Mesenchymal stem cell (in vitro differentiated cells and primary cell): ENCODE measurements around the gene CATSPERZ.

Experiments used
- DNase-seq: peaks from one replicate; pipeline ENCODE4 v3.0.0-alpha.2; 2013
- H2AFZ ChIP-seq: one replicate; pipeline ENCODE4 v1.6.1; 2013; ENCODE audit warnings: low read depth, mild to moderate bottlenecking, control low read depth, inconsistent platforms, low read length, moderate library complexity
- H2AK5ac ChIP-seq: 2 replicates; pipeline ENCODE4 v1.6.1; 2013; ENCODE audit warnings: low read length, moderate library complexity, mild to moderate bottlenecking, inconsistent platforms; ENCODE audit not compliant: severe bottlenecking
- H2BK120ac ChIP-seq: one replicate; pipeline ENCODE4 v1.6.1; 2013; ENCODE audit warnings: low read depth, mild to moderate bottlenecking, inconsistent platforms, low read length, moderate library complexity
- H2BK12ac ChIP-seq, 2 experiments: one replicate each; pipeline ENCODE4 v1.6.1; 2013; ENCODE audit warnings: inconsistent platforms in 2 of 2, low read length in 2 of 2, mild to moderate bottlenecking in 2 of 2, moderate library complexity in 2 of 2, control low read depth in 1 of 2
- H2BK15ac ChIP-seq: one replicate; pipeline ENCODE4 v1.6.1; 2013; ENCODE audit warnings: mild to moderate bottlenecking, low read depth, inconsistent platforms; ENCODE audit not compliant: poor library complexity, severe bottlenecking
- H2BK5ac ChIP-seq: 2 replicates; pipeline ENCODE4 v1.6.1; 2013; ENCODE audit warnings: low read depth, mild to moderate bottlenecking, low read length, control low read depth, inconsistent platforms; ENCODE audit not compliant: poor library complexity, severe bottlenecking
- H3K14ac ChIP-seq, 2 experiments: one replicate each; pipeline ENCODE4 v1.6.1; 2013; ENCODE audit warnings: inconsistent platforms in 2 of 2, low read length in 2 of 2, control low read depth in 1 of 2, mild to moderate bottlenecking in 1 of 2, moderate library complexity in 1 of 2
- H3K18ac ChIP-seq, 2 experiments: one replicate each; pipeline ENCODE4 v1.6.1; 2013; ENCODE audit warnings: inconsistent platforms in 2 of 2, low read length in 2 of 2, control low read depth in 1 of 2, low read depth in 1 of 2, mild to moderate bottlenecking in 1 of 2
- H3K23ac ChIP-seq, 2 experiments: one replicate each; pipeline ENCODE4 v1.6.1; 2013; ENCODE audit warnings: inconsistent platforms in 2 of 2, low read length in 2 of 2, mild to moderate bottlenecking in 2 of 2, moderate library complexity in 2 of 2, control low read depth in 1 of 2
- H3K27ac ChIP-seq: 2 replicates; pipeline ENCODE4 v1.5.1; 2013; ENCODE audit warnings: mild to moderate bottlenecking, moderate library complexity, low read length, control low read depth, inconsistent platforms; ENCODE audit not compliant: poor library complexity, severe bottlenecking
- H3K27me3 ChIP-seq, 2 experiments: 2 replicates each; pipeline versions ENCODE4 v1.6.1 to v1.7.0; 2013; ENCODE audit warnings: low read length in 2 of 2, mild to moderate bottlenecking in 2 of 2, moderate library complexity in 2 of 2, control low read depth in 1 of 2, inconsistent platforms in 1 of 2; ENCODE audit not compliant: control insufficient read depth in 1 of 2, insufficient read depth in 1 of 2
- H3K36me3 ChIP-seq, 2 experiments: 2 replicates each; pipeline versions ENCODE4 v1.6.1 to v1.7.0; 2013; ENCODE audit warnings: low read length in 2 of 2, control low read depth in 1 of 2, inconsistent platforms in 1 of 2, low read depth in 1 of 2, mild to moderate bottlenecking in 1 of 2; ENCODE audit not compliant: insufficient read depth in 2 of 2, control insufficient read depth in 1 of 2
- H3K4ac ChIP-seq, 2 experiments: one replicate each; pipeline ENCODE4 v1.6.1; 2013; ENCODE audit warnings: inconsistent platforms in 2 of 2, low read length in 2 of 2, mild to moderate bottlenecking in 2 of 2, moderate library complexity in 2 of 2, control low read depth in 1 of 2, low read depth in 1 of 2
- H3K4me1 ChIP-seq: 2 replicates; pipeline ENCODE4 v1.6.1; 2013; ENCODE audit warnings: low read depth, low read length, control low read depth; ENCODE audit not compliant: control insufficient read depth, insufficient read depth
- H3K4me2 ChIP-seq: 2 replicates; pipeline ENCODE4 v1.6.1; 2013; ENCODE audit warnings: low read length, mild to moderate bottlenecking, inconsistent platforms; ENCODE audit not compliant: poor library complexity, severe bottlenecking
- H3K4me3 ChIP-seq, 2 experiments: 2 replicates each; pipeline versions ENCODE4 v1.5.1 to v1.7.0; 2013; ENCODE audit warnings: low read length in 2 of 2, mild to moderate bottlenecking in 2 of 2, control low read depth in 1 of 2, low read depth in 1 of 2; ENCODE audit not compliant: insufficient read depth in 1 of 2
- H3K79me1 ChIP-seq: replicated peaks from 2 replicates; pipeline ENCODE4 v1.6.1; 2013; ENCODE audit warnings: mild to moderate bottlenecking, control low read depth, low read length, inconsistent platforms; ENCODE audit not compliant: poor library complexity, severe bottlenecking
- H3K9ac ChIP-seq: 2 replicates; pipeline ENCODE4 v1.7.0; 2013; ENCODE audit warnings: mild to moderate bottlenecking, low read length, moderate library complexity
- H3K9me3 ChIP-seq: 2 replicates; pipeline ENCODE4 v1.7.0; 2013; ENCODE audit warnings: mild to moderate bottlenecking, low read length; ENCODE audit not compliant: control insufficient read depth
- H4K8ac ChIP-seq: one replicate; pipeline ENCODE4 v1.6.1; 2013; ENCODE audit warnings: inconsistent platforms, mild to moderate bottlenecking, low read length, moderate library complexity
- H4K91ac ChIP-seq: one replicate; pipeline ENCODE4 v1.6.1; 2013; ENCODE audit warnings: mild to moderate bottlenecking, low read length, inconsistent platforms
- WGBS: methylation state at CpG from one replicate; pipeline ENCODE4 v1.1.7; 2013; ENCODE audit warnings: mixed read lengths; 5-methylcytosine and 5-hydroxymethylcytosine counted together

Gene CATSPERZ

GRCh38 chr11:64351136-64351631 lies 51.0 kb downstream of the CATSPERZ start:
- peaks cover 17% of the 10 kb centered on the region for H3K4me1 ChIP-seq
- H3K23ac ChIP-seq: no peak overlapping the region
- H4K8ac ChIP-seq: no peak overlapping the region
- H2BK12ac ChIP-seq: no peak overlapping the region
- peaks cover 0 to 12% of the 10 kb centered on the region in 2 experiments for H3K27me3 ChIP-seq
- H3K4me2 ChIP-seq: no peak overlapping the region
- H3K14ac ChIP-seq: no peak overlapping the region
- no peak for DNase-seq
- no peak overlapping the region for H2BK120ac ChIP-seq
- no peak overlapping the region for H3K27ac ChIP-seq
- H2AK5ac ChIP-seq: no peak overlapping the region
- no peaks in the 10 kb centered on the region for H3K79me1 ChIP-seq
- H3K9me3 ChIP-seq: no peaks in the 10 kb centered on the region
- no peak overlapping the region for H2BK5ac ChIP-seq
- WGBS: 93% methylated on average over 18 of the region's 18 CpGs
- H4K91ac ChIP-seq: peak overlapping the region; percentile 11
- H3K18ac ChIP-seq: no peak overlapping the region
- H2AFZ ChIP-seq: no peak overlapping the region
- H3K9ac ChIP-seq: no peak overlapping the region
- no peak overlapping the region for H2BK15ac ChIP-seq
- H3K36me3 ChIP-seq: no peaks in the 10 kb centered on the region
- no peak overlapping the region for H3K4me3 ChIP-seq
- no peak overlapping the region for H3K4ac ChIP-seq

- H3K14ac ChIP-seq: no peak overlapping the region
- no peaks in the 10 kb centered on the region for H3K9me3 ChIP-seq
- no peaks in the 10 kb centered on the region for H3K36me3 ChIP-seq
- DNase-seq: no peak
- H4K8ac ChIP-seq: no peak overlapping the region
- no peak overlapping the region for H2AK5ac ChIP-seq
- H3K4ac ChIP-seq: no peak overlapping the region
- peaks cover 24% of the 10 kb centered on the region for H3K4me1 ChIP-seq
- no peak overlapping the region for H3K27ac ChIP-seq
- H2BK12ac ChIP-seq: peak overlapping the region in 1 of 2 experiments; percentile 35
- H4K91ac ChIP-seq: no peak overlapping the region
- H3K4me3 ChIP-seq: no peak overlapping the region
- H3K79me1 ChIP-seq: no peaks in the 10 kb centered on the region
- no peak overlapping the region for H2AFZ ChIP-seq
- H3K27me3 ChIP-seq: peaks cover 0 to 10% of the 10 kb centered on the region in 2 experiments
- H2BK5ac ChIP-seq: no peak overlapping the region
- no peak overlapping the region for H3K9ac ChIP-seq
- no peak overlapping the region for H3K23ac ChIP-seq
- 91% methylated on average over 31 of the region's 33 CpGs for WGBS
- H3K4me2 ChIP-seq: no peak overlapping the region
- no peak overlapping the region for H3K18ac ChIP-seq
- H2BK120ac ChIP-seq: no peak overlapping the region
- H2BK15ac ChIP-seq: peak overlapping the region; percentile 9
Measured at GRCh38 chr11:64352099-64352994, 52.2 kb downstream of the CATSPERZ start.

GRCh38 chr11:64352995-64353714 lies 53.0 kb downstream of the CATSPERZ start:
- H3K79me1 ChIP-seq: no peaks in the 10 kb centered on the region
- H2BK5ac ChIP-seq: no peak overlapping the region
- H2BK12ac ChIP-seq: no peak overlapping the region
- H3K18ac ChIP-seq: no peak overlapping the region
- H3K14ac ChIP-seq: no peak overlapping the region
- no peak overlapping the region for H2BK15ac ChIP-seq
- H3K4me2 ChIP-seq: no peak overlapping the region
- DNase-seq: no peak
- no peak overlapping the region for H2BK120ac ChIP-seq
- no peak overlapping the region for H4K91ac ChIP-seq
- no peak overlapping the region for H2AFZ ChIP-seq
- no peak overlapping the region for H4K8ac ChIP-seq
- no peaks in the 10 kb centered on the region for H3K9me3 ChIP-seq
- no peak overlapping the region for H3K4ac ChIP-seq
- H3K36me3 ChIP-seq: no peaks in the 10 kb centered on the region
- no peak overlapping the region for H2AK5ac ChIP-seq
- H3K9ac ChIP-seq: no peak overlapping the region
- no peak overlapping the region for H3K27ac ChIP-seq
- H3K27me3 ChIP-seq: peaks cover 0 to 10% of the 10 kb centered on the region in 2 experiments
- no peak overlapping the region for H3K4me3 ChIP-seq
- peaks cover 32% of the 10 kb centered on the region for H3K4me1 ChIP-seq
- 85% methylated on average over 34 of the region's 34 CpGs for WGBS
- H3K23ac ChIP-seq: no peak overlapping the region
